ENCODE data around the gene RASGEF1C. TPM values are rescaled to one million over a fixed set of nuclear protein-coding genes. Genes with fewer than 3 reads are reported as not detected.

RASGEF1C gene
- total RNA-seq = not detected

DNA sequence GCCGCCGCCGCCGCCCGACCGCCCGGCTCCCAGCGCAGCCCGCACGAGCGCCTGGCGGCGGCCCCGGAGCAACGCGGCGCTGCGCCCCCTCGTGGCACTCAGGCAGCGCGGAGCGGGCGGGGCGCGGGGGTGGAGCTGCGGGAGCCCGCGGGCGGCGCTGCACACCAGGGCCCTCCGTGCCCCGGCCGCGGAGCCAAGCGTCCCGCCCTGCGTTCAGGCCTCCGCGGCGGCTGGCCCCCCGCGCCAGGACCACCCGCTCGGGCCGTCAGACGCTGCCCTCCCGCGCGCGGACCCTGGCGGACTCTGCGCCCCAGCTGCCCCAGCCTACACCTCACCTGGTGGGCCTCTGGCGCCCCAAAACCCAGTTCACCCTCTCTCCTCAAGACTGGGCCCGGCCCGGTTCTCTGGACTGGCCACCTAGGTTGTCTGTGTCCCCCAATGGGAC is at the start of gene RASGEF1C:
RASGEF1C (minus strand) TSS at position 75 of the 445 bp plus-strand sequence. CDS start 71,159 bp downstream, outside the sequence.
- no peak within 1 kb of the TSS for H3K27ac ChIP-seq
- H3K36me3 ChIP-seq = no peaks in the 10 kb centered on the region
- ATAC-seq (ENCODE audit: insufficient number of reproducible peaks, low FRiP score, low read depth) = no peak
- TF ChIP-seq, protein P1, sequence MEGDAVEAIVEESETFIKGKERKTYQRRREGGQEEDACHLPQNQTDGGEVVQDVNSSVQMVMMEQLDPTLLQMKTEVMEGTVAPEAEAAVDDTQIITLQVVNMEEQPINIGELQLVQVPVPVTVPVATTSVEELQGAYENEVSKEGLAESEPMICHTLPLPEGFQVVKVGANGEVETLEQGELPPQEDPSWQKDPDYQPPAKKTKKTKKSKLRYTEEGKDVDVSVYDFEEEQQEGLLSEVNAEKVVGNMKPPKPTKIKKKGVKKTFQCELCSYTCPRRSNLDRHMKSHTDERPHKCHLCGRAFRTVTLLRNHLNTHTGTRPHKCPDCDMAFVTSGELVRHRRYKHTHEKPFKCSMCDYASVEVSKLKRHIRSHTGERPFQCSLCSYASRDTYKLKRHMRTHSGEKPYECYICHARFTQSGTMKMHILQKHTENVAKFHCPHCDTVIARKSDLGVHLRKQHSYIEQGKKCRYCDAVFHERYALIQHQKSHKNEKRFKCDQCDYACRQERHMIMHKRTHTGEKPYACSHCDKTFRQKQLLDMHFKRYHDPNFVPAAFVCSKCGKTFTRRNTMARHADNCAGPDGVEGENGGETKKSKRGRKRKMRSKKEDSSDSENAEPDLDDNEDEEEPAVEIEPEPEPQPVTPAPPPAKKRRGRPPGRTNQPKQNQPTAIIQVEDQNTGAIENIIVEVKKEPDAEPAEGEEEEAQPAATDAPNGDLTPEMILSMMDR (IDR thresholded peaks at IDR 0.05) = no peak
- peak within 1 kb of the TSS; percentile 58 for H3K4me3 ChIP-seq
- H3K9me3 ChIP-seq = no peaks in the 10 kb centered on the region
- peaks cover 0 to 2% of the 10 kb centered on the region in 2 donors for H3K4me1 ChIP-seq (ENCODE audit: control insufficient read depth in 1 of 2, low read depth in 2 of 2)
- H3K27me3 ChIP-seq (replicated peaks; ENCODE audit: insufficient read depth) = peaks cover 9% of the 10 kb centered on the region
- DNase-seq (ENCODE audit: low spot score) = no peak

DNA sequence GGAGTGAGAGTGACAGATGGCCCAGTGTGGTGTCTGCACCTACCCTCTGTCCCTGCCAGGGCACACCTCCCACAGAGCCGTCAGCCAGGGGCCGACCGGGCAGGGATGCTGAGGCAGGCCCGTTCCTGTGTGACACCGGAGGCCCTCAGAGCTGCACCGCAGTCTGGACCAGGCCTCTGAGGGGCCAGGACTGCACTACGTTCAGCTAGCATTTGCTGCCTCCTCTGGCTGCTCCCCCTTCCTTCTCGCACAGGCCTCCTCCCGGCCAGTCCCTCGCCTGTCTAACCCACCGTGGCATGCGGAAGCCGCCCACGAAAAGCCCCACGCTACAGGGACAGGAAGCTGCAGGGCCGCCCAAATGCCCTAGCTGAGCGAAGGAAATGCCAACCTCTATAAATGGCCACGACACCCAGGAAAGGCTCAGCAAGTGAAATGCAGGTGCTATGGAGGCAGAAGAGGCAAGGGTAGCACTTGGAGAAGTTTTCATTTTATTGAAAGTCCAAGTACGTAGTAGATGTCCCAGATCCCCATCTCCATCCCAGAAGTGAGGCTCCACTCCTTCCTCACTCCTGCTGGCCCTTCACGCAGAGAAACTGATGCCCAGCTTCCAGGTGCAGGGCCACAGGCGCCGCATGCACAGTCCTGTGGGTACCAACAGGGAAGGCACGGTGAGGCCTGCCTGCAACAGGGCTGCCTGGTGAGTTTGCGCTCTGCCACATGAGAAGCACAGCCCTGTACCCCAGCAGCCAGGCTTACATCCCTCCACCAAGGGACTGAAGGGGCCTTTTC is 44.2 kb upstream of the RASGEF1C start:
- Histone ChIP-seq H3K36me3 (peaks cover 71% of the 10 kb centered on the region), H3K9me3 (peaks cover 79% of the 10 kb centered on the region), H3K27me3 (replicated peaks; ENCODE audit: insufficient read depth) (no peaks in the 10 kb centered on the region), H3K4me1 (ENCODE audit: control insufficient read depth in 1 of 2, low read depth in 2 of 2) (no peaks in the 10 kb centered on the region), H3K4me3 (no peak overlapping the region), H3K27ac (no peak overlapping the region)
- DNase-seq (ENCODE audit: low spot score) (no peak), ATAC-seq (ENCODE audit: insufficient number of reproducible peaks, low FRiP score, low read depth) (no peak)
- TF ChIP-seq, protein P1 (IDR thresholded peaks at IDR 0.05) = no peak

DNA sequence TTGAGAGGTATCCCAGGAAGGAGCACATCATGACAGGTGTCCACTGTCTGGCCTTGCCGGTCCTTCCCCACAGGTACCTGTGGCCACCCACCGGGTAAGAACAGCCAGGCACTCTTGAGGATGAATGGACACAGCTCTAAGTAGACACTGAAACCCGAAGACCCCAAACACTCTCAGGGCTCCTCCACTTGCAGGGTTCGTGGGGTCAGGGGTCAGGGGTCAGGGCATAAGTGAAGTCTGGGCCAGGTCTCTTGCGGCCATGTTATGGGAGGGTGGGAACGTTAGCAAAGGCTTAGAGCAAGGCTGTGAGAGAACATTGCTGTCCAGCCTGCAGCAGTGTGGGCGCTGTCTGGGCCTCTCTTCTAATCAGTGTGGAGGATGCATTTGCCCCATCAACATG is 42.9 kb upstream of the RASGEF1C start:
- Histone ChIP-seq H3K36me3 (peaks cover 71% of the 10 kb centered on the region), H3K4me1 (ENCODE audit: control insufficient read depth in 1 of 2, low read depth in 2 of 2) (no peaks in the 10 kb centered on the region), H3K27me3 (replicated peaks; ENCODE audit: insufficient read depth) (no peaks in the 10 kb centered on the region), H3K27ac (no peak overlapping the region), H3K4me3 (no peak overlapping the region), H3K9me3 (peaks cover 77% of the 10 kb centered on the region)
- ATAC-seq (ENCODE audit: insufficient number of reproducible peaks, low FRiP score, low read depth) = no peak
- TF ChIP-seq, protein P1 (IDR thresholded peaks at IDR 0.05) = no peak
- no peak for DNase-seq (ENCODE audit: low spot score)

DNA sequence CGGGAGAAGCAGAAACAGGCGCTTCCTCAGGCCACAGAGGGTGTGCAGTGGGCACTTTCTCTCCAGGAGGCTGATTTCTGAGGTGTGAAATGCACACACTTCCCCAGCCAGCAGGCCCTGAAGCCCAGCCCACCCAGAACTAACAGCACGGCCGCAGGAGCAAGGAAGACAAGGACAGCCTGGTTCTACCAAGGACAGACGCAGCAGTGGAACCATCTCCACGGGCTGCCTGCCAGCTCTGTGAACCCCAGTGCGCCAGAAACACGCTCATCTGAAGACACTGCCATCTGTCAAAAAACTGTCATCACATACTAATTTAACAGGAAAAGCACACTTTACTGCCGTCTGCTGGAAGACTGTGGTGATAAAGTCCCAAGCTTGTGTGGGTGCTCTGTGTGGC is 42.1 kb upstream of the RASGEF1C start:
- no peaks in the 10 kb centered on the region for H3K27me3 ChIP-seq (replicated peaks; ENCODE audit: insufficient read depth)
- ATAC-seq (ENCODE audit: insufficient number of reproducible peaks, low FRiP score, low read depth) (no peak), DNase-seq (ENCODE audit: low spot score) (no peak)
- peaks cover 69% of the 10 kb centered on the region for H3K9me3 ChIP-seq
- H3K4me1 ChIP-seq (ENCODE audit: control insufficient read depth in 1 of 2, low read depth in 2 of 2) = no peaks in the 10 kb centered on the region
- H3K4me3 ChIP-seq = no peak overlapping the region
- TF ChIP-seq, protein P1 (IDR thresholded peaks at IDR 0.05) = no peak
- no peak overlapping the region for H3K27ac ChIP-seq
- peaks cover 69% of the 10 kb centered on the region for H3K36me3 ChIP-seq

DNA sequence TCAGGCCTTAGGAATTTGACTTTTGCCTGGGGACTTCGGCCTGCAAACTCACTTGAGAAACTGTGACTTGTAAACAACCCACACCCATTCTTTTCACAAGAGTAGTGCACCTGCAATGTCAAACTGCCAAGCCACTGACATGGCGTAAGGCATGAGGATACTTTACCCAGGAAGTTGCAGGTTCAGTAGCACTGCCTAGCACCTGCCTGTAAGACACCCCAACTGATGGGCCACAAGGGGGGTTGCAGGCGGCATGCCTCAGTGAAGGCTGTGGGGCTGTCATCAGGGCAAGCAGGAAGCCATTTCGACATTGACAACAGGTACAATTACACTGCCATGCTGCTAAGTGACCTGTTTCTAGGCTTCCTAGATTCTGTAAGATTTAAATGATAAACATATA is 41.3 kb upstream of the RASGEF1C start:
- H3K4me3 ChIP-seq = no peak overlapping the region
- TF ChIP-seq, protein P1 (IDR thresholded peaks at IDR 0.05) = no peak
- H3K4me1 ChIP-seq (ENCODE audit: control insufficient read depth in 1 of 2, low read depth in 2 of 2) = no peaks in the 10 kb centered on the region
- H3K27me3 ChIP-seq (replicated peaks; ENCODE audit: insufficient read depth) = no peaks in the 10 kb centered on the region
- H3K36me3 ChIP-seq = peaks cover 73% of the 10 kb centered on the region
- ATAC-seq (ENCODE audit: insufficient number of reproducible peaks, low FRiP score, low read depth) = no peak
- no peak for DNase-seq (ENCODE audit: low spot score)
- H3K27ac ChIP-seq = no peak overlapping the region
- H3K9me3 ChIP-seq = peaks cover 68% of the 10 kb centered on the region
